IMR-90 (cell line): ENCODE results near the gene SEC16B. TPM values are rescaled to one million over a fixed set of nuclear protein-coding genes. Genes with fewer than 3 reads are reported as not detected.
A peak's percentile ranks its signal among the peaks of the same experiment; 100 is the strongest.

Experiments used
- ATAC-seq: fragments of 200-7000 bp; cut with Tn5 transposase; 2 replicates; pipeline ENCODE4 v1.9.1; 2020; ENCODE audit warnings: low read depth, mild to moderate bottlenecking, moderate library complexity
- Bru-seq: library from RNA; stranded (reverse); fragments of 400-500 nt; gene quantifications from one replicate; lab custom pipeline; 2021; lab: Mats Ljungman, UMichigan
- BruChase-seq, 2 experiments: library from RNA; stranded (reverse); fragments of 400-500 nt; gene quantifications; one replicate each; lab custom pipeline; 2021; lab: Mats Ljungman, UMichigan
- BruUV-seq: library from RNA; stranded (reverse); fragments of 400-500 nt; replicated peaks from 2 replicates; lab custom pipeline; 2021; lab: Mats Ljungman, UMichigan
- CTCF ChIA-PET: fragments of 300-600 bp; formaldehyde crosslinking; extraction: SDS; loops from one replicate; lab custom pipeline; 2021; ENCODE audit warnings: antibody characterized with exemption; lab: Yijun Ruan, JAX
- POLR2A ChIA-PET: fragments of 300-600 bp; sonication (Branson Sonifier 250); formaldehyde crosslinking; loops from one replicate; lab custom pipeline; 2022; ENCODE audit warnings: antibody characterized with exemption; ENCODE audit not compliant: unreplicated experiment; lab: Charles Lee
- DNase-seq: peaks from one replicate; pipeline ENCODE4 v3.0.0; 2013
- H2AFZ ChIP-seq: replicated peaks from 2 replicates; pipeline ENCODE3; 2013; ENCODE audit warnings: low read length, mild to moderate bottlenecking; ENCODE audit not compliant: poor library complexity
- H2AK5ac ChIP-seq: 2 replicates; pipeline ENCODE4 v1.6.1; 2013; ENCODE audit warnings: low read depth, low read length, inconsistent platforms
- H2AK9ac ChIP-seq: replicated peaks from 2 replicates; pipeline ENCODE3; 2013; ENCODE audit warnings: mild to moderate bottlenecking, low read depth, low read length, moderate library complexity; ENCODE audit not compliant: poor library complexity
- H2BK120ac ChIP-seq: 2 replicates; pipeline ENCODE4 v1.6.1; 2013; ENCODE audit warnings: low read depth, low read length, inconsistent platforms
- H2BK15ac ChIP-seq: 3 replicates; pipeline ENCODE4 v1.6.1; 2013; ENCODE audit warnings: low read depth, low read length, inconsistent platforms
- H2BK20ac ChIP-seq: 2 replicates; pipeline ENCODE4 v1.6.1; 2013; ENCODE audit warnings: low read depth, mild to moderate bottlenecking, inconsistent platforms, low read length, moderate library complexity
- H2BK5ac ChIP-seq: 2 replicates; pipeline ENCODE4 v1.6.1; 2013; ENCODE audit warnings: mild to moderate bottlenecking, low read depth, low read length, inconsistent platforms; ENCODE audit not compliant: poor library complexity, severe bottlenecking
- H3K14ac ChIP-seq: replicated peaks from 2 replicates; pipeline ENCODE4 v1.6.1; 2013; ENCODE audit warnings: low read depth, low read length, inconsistent platforms
- H3K18ac ChIP-seq: 2 replicates; pipeline ENCODE4 v1.6.1; 2013; ENCODE audit warnings: low read depth, low read length, control low read depth
- H3K23ac ChIP-seq: 2 replicates; pipeline ENCODE4 v1.6.1; 2013; ENCODE audit warnings: low read depth, low read length, inconsistent platforms
- H3K27ac ChIP-seq: 2 replicates; pipeline ENCODE4 v1.5.1; 2013; ENCODE audit warnings: mild to moderate bottlenecking, control low read depth, low read length; ENCODE audit not compliant: insufficient read depth
- H3K27me3 ChIP-seq: 2 replicates; pipeline ENCODE4 v1.6.1; 2013; ENCODE audit warnings: low read length; ENCODE audit not compliant: control insufficient read depth, insufficient read depth
- H3K36me3 ChIP-seq: 2 replicates; pipeline ENCODE4 v1.6.1; 2013; ENCODE audit warnings: low read length, mixed read lengths; ENCODE audit not compliant: control insufficient read depth, insufficient read depth
- H3K4ac ChIP-seq: 2 replicates; pipeline ENCODE4 v1.6.1; 2013; ENCODE audit warnings: low read depth, low read length, inconsistent platforms
- H3K4me1 ChIP-seq: 2 replicates; pipeline ENCODE4 v1.6.1; 2013; ENCODE audit warnings: low read length, mixed read lengths; ENCODE audit not compliant: control insufficient read depth, insufficient read depth
- H3K4me2 ChIP-seq: 2 replicates; pipeline ENCODE4 v1.6.1; 2013; ENCODE audit warnings: low read depth, mild to moderate bottlenecking, control low read depth, low read length, moderate library complexity
- H3K4me3 ChIP-seq: 2 replicates; pipeline ENCODE4 v1.5.1; 2013; ENCODE audit warnings: low read depth, mild to moderate bottlenecking, control low read depth, low read length, moderate library complexity; ENCODE audit not compliant: insufficient read depth
- H3K56ac ChIP-seq: 2 replicates; pipeline ENCODE4 v1.6.1; 2013; ENCODE audit warnings: low read length, inconsistent platforms; ENCODE audit not compliant: insufficient read depth; ENCODE audit errors: extremely low read depth
- H3K79me1 ChIP-seq, 2 experiments: 2 replicates each; pipeline ENCODE4 v1.6.1; 2013; ENCODE audit warnings: low read length in 2 of 2, inconsistent platforms in 1 of 2, low read depth in 1 of 2
- H3K9ac ChIP-seq: 2 replicates; pipeline ENCODE4 v1.6.1; 2013; ENCODE audit warnings: low read depth, low read length, control low read depth
- H3K9me1 ChIP-seq: 2 replicates; pipeline ENCODE4 v1.6.1; 2013; ENCODE audit warnings: low read length, inconsistent platforms; ENCODE audit not compliant: insufficient read depth
- H3K9me3 ChIP-seq: 2 replicates; pipeline ENCODE4 v1.6.1; 2013; ENCODE audit warnings: low read length; ENCODE audit not compliant: control insufficient read depth, insufficient read depth
- H4K20me1 ChIP-seq: 2 replicates; pipeline ENCODE4 v1.6.1; 2013; ENCODE audit warnings: low read length, inconsistent platforms; ENCODE audit not compliant: insufficient read depth
- H4K5ac ChIP-seq: 2 replicates; pipeline ENCODE4 v1.6.1; 2013; ENCODE audit warnings: mild to moderate bottlenecking, low read depth, low read length, control low read depth
- H4K8ac ChIP-seq, 2 experiments: 2 replicates each; pipeline ENCODE4 v1.6.1; 2013; ENCODE audit warnings: low read depth in 2 of 2, low read length in 2 of 2, control low read depth in 1 of 2, inconsistent platforms in 1 of 2
- H4K91ac ChIP-seq: 2 replicates; pipeline ENCODE4 v1.6.1; 2013; ENCODE audit warnings: low read depth, low read length, inconsistent platforms; ENCODE audit not compliant: insufficient read depth
- BHLHE40 ChIP-seq: fragments of 150-350 bp; IDR thresholded peaks from 2 replicates; pipeline ENCODE4 v1.6.1; 2016; ENCODE audit warnings: mild to moderate bottlenecking, low read depth, low read length
- CHD1 ChIP-seq: IDR thresholded peaks from 2 replicates; pipeline ENCODE4 v1.6.1; 2012; ENCODE audit warnings: low read depth, low read length, improper control_type of control experiment
- ELK1 ChIP-seq: fragments of 150-350 bp; IDR thresholded peaks from 2 replicates; pipeline ENCODE4 v1.6.1; 2016; ENCODE audit warnings: low read depth, mild to moderate bottlenecking, low read length, moderate library complexity, borderline replicate concordance
- FOS ChIP-seq: fragments of 150-350 bp; IDR thresholded peaks from 2 replicates; pipeline ENCODE4 v1.6.1; 2016; ENCODE audit warnings: low read depth, low read length
- MAZ ChIP-seq: IDR thresholded peaks from 2 replicates; pipeline ENCODE4 v1.6.1; 2012; ENCODE audit warnings: low read depth, mild to moderate bottlenecking, low read length, improper control_type of control experiment, moderate library complexity, borderline replicate concordance
- MXI1 ChIP-seq: IDR thresholded peaks from 2 replicates; pipeline ENCODE4 v1.6.1; 2012; ENCODE audit warnings: low read depth, mild to moderate bottlenecking, low read length, moderate library complexity, borderline replicate concordance
- NFE2L2 ChIP-seq: fragments of 150-350 bp; IDR thresholded peaks from 2 replicates; pipeline ENCODE4 v1.6.1; 2016; ENCODE audit warnings: low read depth, mild to moderate bottlenecking, low read length
- POLR2A ChIP-seq: IDR thresholded peaks from 2 replicates; pipeline ENCODE4 v1.6.1; 2012; ENCODE audit warnings: mild to moderate bottlenecking, low read depth, low read length
- RAD21 ChIP-seq: IDR thresholded peaks from 2 replicates; pipeline ENCODE4 v1.6.1; 2012; ENCODE audit warnings: low read length, improper control_type of control experiment
- RFX5 ChIP-seq: IDR thresholded peaks from 2 replicates; pipeline ENCODE4 v1.8.0; 2012; ENCODE audit warnings: low read depth, mild to moderate bottlenecking, low read length, moderate library complexity
- SMC3 ChIP-seq: fragments of 150-350 bp; IDR thresholded peaks from 2 replicates; pipeline ENCODE4 v1.6.1; 2016; ENCODE audit warnings: low read depth, mild to moderate bottlenecking, antibody characterized with exemption, low read length, moderate library complexity
- WGBS, 2 experiments: methylation state at CpG; one replicate each; pipeline versions ENCODE4 v1.1.5 to v1.1.7; 2013; ENCODE audit warnings: missing lambda C conversion rate in 2 of 2; ENCODE audit not compliant: insufficient read length in 1 of 2; ENCODE audit errors: extremely low coverage in 2 of 2; 5-methylcytosine and 5-hydroxymethylcytosine counted together
- dilution Hi-C: fragments of 300-500 bp; cut with HindIII; formaldehyde crosslinking; loops from one replicate; pipeline ENCODE4 v1.14.3; 2018; ENCODE audit warnings: low sequenced_read_pairs; ENCODE audit not compliant: unreplicated experiment
- in situ Hi-C: fragments of 300-500 bp; cut with MboI; formaldehyde crosslinking; loops from 3 replicates; pipeline ENCODE4 v1.14.3; 2019; ENCODE audit warnings: low sequenced_read_pairs, inconsistent platforms, mixed read lengths
- intact Hi-C: fragments of 100-400 bp; cut with micrococcal nuclease; formaldehyde crosslinking; loops from 2 replicates; pipeline ENCODE4 v1.10.0; 2022
- long read RNA-seq: library from polyadenylated mRNA; unstranded; transcript quantifications from one replicate; pipeline ENCODE4 v2.0.0, GENCODE V29; 2021; ENCODE audit not compliant: unreplicated experiment
- polyA plus RNA-seq, 3 experiments: library from polyadenylated mRNA; depleted of rRNA; stranded (reverse); fragments of >200 nt; gene quantifications; 2 replicates each; pipeline ENCODE4 v1.2.3, GENCODE V29; 2012; ENCODE audit warnings: low replicate concordance in 1 of 3
- total RNA-seq: library from RNA; depleted of rRNA; stranded (reverse); fragments of >200 nt; gene quantifications from 2 replicates; pipeline ENCODE4 v1.2.3, GENCODE V29; 2012; rRNA removed
- TF ChIP-seq, protein P1 (sequence below): fragments of 150-350 bp; IDR thresholded peaks from 2 replicates; pipeline ENCODE4 v1.6.1; 2017; ENCODE audit warnings: mild to moderate bottlenecking, antibody characterized with exemption, low read length, low read depth
- TF ChIP-seq, protein P2 (sequence below): conservative IDR thresholded peaks from 2 replicates; pipeline ENCODE4 v1.5.1; 2012; ENCODE audit warnings: mild to moderate bottlenecking, low read depth, low read length, improper control_type of control experiment

Gene SEC16B
- total RNA-seq (2.8 and 4.3 TPM in 2 replicates), polyA plus RNA-seq (2012; rRNA removed) (3.4 and 4.3 TPM in 2 replicates), Bru-seq, nascent RNA (percentile 49 among the genes with signal in this experiment), BruChase-seq, experiment 1, labeled RNA remaining after a 6-hour chase (percentile 44 among the genes with signal in this experiment), BruChase-seq, experiment 2, labeled RNA remaining after a 2-hour chase (percentile 34 among the genes with signal in this experiment)
- polyA plus RNA-seq (2012; cell fraction: cytosol; rRNA removed) = 2.0 and 2.2 TPM in 2 replicates
- polyA plus RNA-seq (2012; cell fraction: nucleus; rRNA removed; ENCODE audit: low replicate concordance) = 11.8 and 15.0 TPM in 2 replicates
- long read RNA-seq, partial matches to known transcripts = 0 of 1 reads
- long read RNA-seq, other reads (novel, unspliced or antisense) = 1 of 1 reads

DNA sequence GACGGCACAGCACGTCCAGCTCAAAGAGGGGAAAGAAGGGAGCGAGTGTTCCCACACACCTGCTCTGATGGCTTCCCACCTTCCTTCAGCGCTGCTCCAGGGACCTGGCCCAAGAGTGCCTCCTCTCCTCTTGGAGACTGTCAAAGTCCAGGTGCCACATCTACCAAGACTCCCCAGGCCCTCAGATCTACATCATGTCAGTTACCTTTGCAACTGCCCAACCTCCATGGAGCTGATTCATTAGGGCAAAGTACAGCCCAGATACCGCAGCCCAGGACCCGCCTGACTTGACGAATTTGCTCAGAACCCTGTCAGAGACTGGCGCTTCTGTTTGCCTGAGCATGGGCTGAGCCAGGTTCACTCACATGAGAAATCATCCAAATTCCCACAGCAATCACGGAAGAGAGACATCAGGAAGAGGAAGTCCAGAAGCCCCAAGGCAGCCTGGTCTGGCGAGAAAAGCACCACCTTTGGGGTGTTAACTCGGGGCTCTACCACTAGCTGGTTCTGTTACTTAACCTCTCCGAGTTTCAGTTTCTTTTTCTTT lies at the start of gene SEC16B:
TSS of gene SEC16B (minus strand) at position 234 of the 547 bp plus-strand sequence. CDS start 2,077 bp downstream, outside the sequence.
- H3K18ac ChIP-seq = no peak within 1 kb of the TSS
- POLR2A ChIA-PET = no interaction called here
- no peak within 1 kb of the TSS for H3K23ac ChIP-seq
- no peaks in the 10 kb centered on the region; the same call in 1 of the 2 replicates for H3K4me1 ChIP-seq
- no peak within 1 kb of the TSS for H3K27ac ChIP-seq
- no peak within 1 kb of the TSS for H2BK20ac ChIP-seq
- no peak within 1 kb of the TSS for H4K5ac ChIP-seq
- no peaks in the 10 kb centered on the region for H3K9me3 ChIP-seq
- no peaks in the 10 kb centered on the region for H3K9me1 ChIP-seq
- H2BK15ac ChIP-seq = no peak within 1 kb of the TSS
- 86% methylated on average over 5 of the region's 12 CpGs; no CpG with 5 or more reads in 1 of the 2 experiments for WGBS, 2 experiments
- H4K8ac ChIP-seq = no peak within 1 kb of the TSS
- no peaks in the 10 kb centered on the region for H4K20me1 ChIP-seq
- DNase-seq (no peak), ATAC-seq (no peak)
- BruUV-seq = no TSS peak
- H2AFZ ChIP-seq = no peak within 1 kb of the TSS
- no peak within 1 kb of the TSS for H4K91ac ChIP-seq
- no peaks in the 10 kb centered on the region for H3K36me3 ChIP-seq
- dilution Hi-C loops = no loop called here
- H2BK120ac ChIP-seq = no peak within 1 kb of the TSS
- no peak within 1 kb of the TSS for H2BK5ac ChIP-seq
- CTCF ChIA-PET = no interaction called here
- no peak for TF ChIP-seq NFE2L2
- TF ChIP-seq, protein P1, sequence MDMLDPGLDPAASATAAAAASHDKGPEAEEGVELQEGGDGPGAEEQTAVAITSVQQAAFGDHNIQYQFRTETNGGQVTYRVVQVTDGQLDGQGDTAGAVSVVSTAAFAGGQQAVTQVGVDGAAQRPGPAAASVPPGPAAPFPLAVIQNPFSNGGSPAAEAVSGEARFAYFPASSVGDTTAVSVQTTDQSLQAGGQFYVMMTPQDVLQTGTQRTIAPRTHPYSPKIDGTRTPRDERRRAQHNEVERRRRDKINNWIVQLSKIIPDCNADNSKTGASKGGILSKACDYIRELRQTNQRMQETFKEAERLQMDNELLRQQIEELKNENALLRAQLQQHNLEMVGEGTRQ = no peak
- TF ChIP-seq MXI1 = no peak
- TF ChIP-seq, protein P2, sequence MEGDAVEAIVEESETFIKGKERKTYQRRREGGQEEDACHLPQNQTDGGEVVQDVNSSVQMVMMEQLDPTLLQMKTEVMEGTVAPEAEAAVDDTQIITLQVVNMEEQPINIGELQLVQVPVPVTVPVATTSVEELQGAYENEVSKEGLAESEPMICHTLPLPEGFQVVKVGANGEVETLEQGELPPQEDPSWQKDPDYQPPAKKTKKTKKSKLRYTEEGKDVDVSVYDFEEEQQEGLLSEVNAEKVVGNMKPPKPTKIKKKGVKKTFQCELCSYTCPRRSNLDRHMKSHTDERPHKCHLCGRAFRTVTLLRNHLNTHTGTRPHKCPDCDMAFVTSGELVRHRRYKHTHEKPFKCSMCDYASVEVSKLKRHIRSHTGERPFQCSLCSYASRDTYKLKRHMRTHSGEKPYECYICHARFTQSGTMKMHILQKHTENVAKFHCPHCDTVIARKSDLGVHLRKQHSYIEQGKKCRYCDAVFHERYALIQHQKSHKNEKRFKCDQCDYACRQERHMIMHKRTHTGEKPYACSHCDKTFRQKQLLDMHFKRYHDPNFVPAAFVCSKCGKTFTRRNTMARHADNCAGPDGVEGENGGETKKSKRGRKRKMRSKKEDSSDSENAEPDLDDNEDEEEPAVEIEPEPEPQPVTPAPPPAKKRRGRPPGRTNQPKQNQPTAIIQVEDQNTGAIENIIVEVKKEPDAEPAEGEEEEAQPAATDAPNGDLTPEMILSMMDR = no peak
- TF ChIP-seq RFX5 = no peak
- no peak for TF ChIP-seq MAZ
- TF ChIP-seq RAD21 = no peak
- TF ChIP-seq SMC3 = no peak
- no peak for TF ChIP-seq FOS
- TF ChIP-seq POLR2A = no peak
- TF ChIP-seq ELK1 = no peak
- no peak for TF ChIP-seq CHD1
- no peak for TF ChIP-seq BHLHE40
- no peaks in the 10 kb centered on the region for H3K79me1 ChIP-seq
- no peak within 1 kb of the TSS for H3K14ac ChIP-seq
- no peak within 1 kb of the TSS for H3K4me2 ChIP-seq
- H3K56ac ChIP-seq = no peak within 1 kb of the TSS
- no peak within 1 kb of the TSS for H2AK9ac ChIP-seq
- in situ Hi-C loops = no loop called here
- no peak within 1 kb of the TSS for H2AK5ac ChIP-seq
- no peak within 1 kb of the TSS for H3K9ac ChIP-seq
- H3K27me3 ChIP-seq = no peaks in the 10 kb centered on the region
- H3K4me3 ChIP-seq = no peak within 1 kb of the TSS
- intact Hi-C loops = no loop called here
- H3K4ac ChIP-seq = no peak within 1 kb of the TSS
